Measurements from ENCODE around the gene TASL.
A peak's percentile ranks its signal among the peaks of the same experiment; 100 is the strongest.
"Not testable (repeated sequence)": the region's sequence is repeated elsewhere in the genome, so short reads cannot be mapped to it uniquely, and the experiment has no call there.

Gene TASL, protein sequence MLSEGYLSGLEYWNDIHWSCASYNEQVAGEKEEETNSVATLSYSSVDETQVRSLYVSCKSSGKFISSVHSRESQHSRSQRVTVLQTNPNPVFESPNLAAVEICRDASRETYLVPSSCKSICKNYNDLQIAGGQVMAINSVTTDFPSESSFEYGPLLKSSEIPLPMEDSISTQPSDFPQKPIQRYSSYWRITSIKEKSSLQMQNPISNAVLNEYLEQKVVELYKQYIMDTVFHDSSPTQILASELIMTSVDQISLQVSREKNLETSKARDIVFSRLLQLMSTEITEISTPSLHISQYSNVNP

GRCh38 chrX:30577362-30577991, at the start of gene TASL:
Gene TASL (minus strand): TSS chrX:30577766. CDS start chrX:30560355, 17,411 bp downstream.
- in situ Hi-C loops (cut with HindIII; ENCODE audit: low pct_unique_long_range_greater_than_20kb, low sequenced_read_pairs): no loop called here
- DNase-seq (ENCODE audit: low read depth in 1 of 2, low spot score in 1 of 2): no peak

GRCh38 chrX:30626402-30626801, 48.8 kb upstream of the TASL start:
- no peak for TF ChIP-seq JUND (IDR thresholded peaks at IDR 0.05; ENCODE audit: low read depth)
- no peak for DNase-seq (ENCODE audit: low read depth in 1 of 2, low spot score in 1 of 2)
- in situ Hi-C loops (cut with HindIII; ENCODE audit: low pct_unique_long_range_greater_than_20kb, low sequenced_read_pairs): no loop called here

More at GRCh38 chrX:30577362-30577991, at the start of gene TASL:
- TF ChIP-seq JUND (IDR thresholded peaks at IDR 0.05; ENCODE audit: low read depth): no peak

DNA sequence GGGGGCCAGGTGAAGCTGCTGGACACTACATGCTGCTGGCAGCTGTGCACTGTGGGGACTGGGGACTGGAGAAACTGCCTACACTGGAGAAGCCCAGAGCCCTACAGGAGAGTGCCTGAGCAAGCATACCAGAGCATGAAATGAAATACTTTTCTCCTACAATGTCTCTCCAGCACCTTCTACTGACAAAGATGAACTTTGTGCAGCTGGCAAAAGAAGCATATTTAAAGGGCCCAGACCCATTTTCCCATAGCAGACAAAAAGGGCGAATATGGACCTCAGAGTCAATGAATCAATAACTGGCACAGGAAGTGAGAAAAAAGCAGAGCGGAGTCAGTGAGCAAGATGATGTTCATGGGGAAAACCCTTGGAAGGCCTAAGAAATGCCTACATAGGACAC, 44.8 kb upstream of the TASL start:
- no peak for DNase-seq (ENCODE audit: low read depth in 1 of 2, low spot score in 1 of 2)
- no peak for TF ChIP-seq JUND (IDR thresholded peaks at IDR 0.05; ENCODE audit: low read depth)
- in situ Hi-C loops (cut with HindIII; ENCODE audit: low pct_unique_long_range_greater_than_20kb, low sequenced_read_pairs): no loop called here

- TF ChIP-seq JUND (IDR thresholded peaks at IDR 0.05; ENCODE audit: low read depth): no peak
- in situ Hi-C loops (cut with HindIII; ENCODE audit: low pct_unique_long_range_greater_than_20kb, low sequenced_read_pairs): no loop called here
- peak in 1 of 2 experiments; percentile 7 for DNase-seq (ENCODE audit: low read depth in 1 of 2, low spot score in 1 of 2)
Measured at GRCh38 chrX:30620980-30621618, 43.5 kb upstream of the TASL start.

DNA sequence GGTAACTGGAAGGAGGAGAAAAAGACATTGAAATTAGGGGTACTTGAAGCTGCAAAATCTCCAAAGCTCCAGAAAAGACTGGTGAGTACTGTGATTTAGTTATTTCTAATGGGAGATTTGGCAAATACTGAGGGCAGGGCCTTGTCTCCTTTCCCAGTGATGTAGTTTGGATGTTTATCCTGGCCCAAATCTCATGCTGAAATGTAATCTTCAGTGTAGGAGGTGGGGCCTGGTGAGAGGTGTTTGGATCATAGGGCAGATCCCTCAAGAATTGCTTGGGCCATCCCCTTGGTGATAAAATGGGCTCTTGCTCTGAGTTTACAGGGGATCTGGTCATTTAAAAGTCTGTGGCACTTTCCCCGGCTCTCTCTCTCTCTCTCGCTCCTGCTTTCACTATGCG, 42.6 kb upstream of the TASL start:
- in situ Hi-C loops (cut with HindIII; ENCODE audit: low pct_unique_long_range_greater_than_20kb, low sequenced_read_pairs): no loop called here
- TF ChIP-seq JUND (IDR thresholded peaks at IDR 0.05; ENCODE audit: low read depth): no peak
- DNase-seq (ENCODE audit: low read depth in 1 of 2, low spot score in 1 of 2): no peak

DNA sequence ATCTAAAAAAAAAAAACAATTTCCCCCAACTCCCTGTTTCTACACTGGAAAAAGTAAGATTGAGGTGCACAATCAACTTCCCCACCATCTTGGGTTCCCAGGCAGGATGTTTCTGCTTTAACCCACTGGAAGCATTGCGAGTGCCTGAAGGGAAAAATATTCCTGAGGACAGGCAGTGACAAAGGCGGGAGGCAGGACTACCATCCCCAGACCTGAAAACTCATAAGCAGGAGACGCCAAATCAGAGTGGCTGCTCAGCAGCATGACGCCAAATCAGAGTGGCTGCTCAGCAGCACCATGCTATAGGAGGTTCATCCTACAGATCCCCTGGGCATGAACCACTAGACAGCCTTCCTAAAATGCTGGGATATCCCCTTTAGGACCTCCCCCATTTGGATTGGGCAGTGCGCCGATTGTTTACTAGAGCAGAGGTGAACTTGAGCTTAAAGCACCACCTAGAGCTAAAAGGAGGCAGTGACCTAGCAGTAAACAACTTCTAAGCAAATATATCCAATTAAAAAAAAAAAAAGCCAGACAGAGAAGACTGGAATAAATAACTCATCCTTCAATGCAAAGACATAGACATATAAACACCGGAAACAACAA, 40.7 kb upstream of the TASL start:
- DNase-seq (ENCODE audit: low read depth in 1 of 2, low spot score in 1 of 2): peak in 1 of 2 experiments; percentile 53
- in situ Hi-C loops (cut with HindIII; ENCODE audit: low pct_unique_long_range_greater_than_20kb, low sequenced_read_pairs): no loop called here
- TF ChIP-seq JUND (IDR thresholded peaks at IDR 0.05; ENCODE audit: low read depth): no peak

DNA sequence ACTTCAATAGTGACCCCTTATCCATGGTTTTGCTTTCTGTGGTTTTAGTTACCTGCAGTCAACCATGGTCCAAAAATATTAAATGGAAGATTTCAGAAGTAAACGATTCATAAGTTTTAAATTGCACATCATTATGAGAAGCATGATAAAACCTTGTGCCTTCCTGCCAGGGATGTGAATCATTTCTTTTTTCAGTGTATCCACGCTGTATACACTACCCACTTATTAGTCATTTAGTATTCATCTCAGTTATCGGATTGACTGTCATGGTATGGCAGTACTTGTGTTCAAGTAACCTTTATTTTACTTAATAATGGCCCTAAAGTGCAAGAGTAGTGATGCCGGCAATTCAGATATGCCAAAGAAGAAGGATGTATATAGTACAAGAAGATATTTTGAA, 37.7 kb upstream of the TASL start:
- no peak for DNase-seq (ENCODE audit: low read depth in 1 of 2, low spot score in 1 of 2)
- TF ChIP-seq JUND (IDR thresholded peaks at IDR 0.05; ENCODE audit: low read depth): no peak
- in situ Hi-C loops (cut with HindIII; ENCODE audit: low pct_unique_long_range_greater_than_20kb, low sequenced_read_pairs): no loop called here

- in situ Hi-C loops (cut with HindIII; ENCODE audit: low pct_unique_long_range_greater_than_20kb, low sequenced_read_pairs): no loop called here
- no peak for TF ChIP-seq JUND (IDR thresholded peaks at IDR 0.05; ENCODE audit: low read depth)
- DNase-seq (ENCODE audit: low read depth in 1 of 2, low spot score in 1 of 2): no peak
Measured at GRCh38 chrX:30613721-30614120, 36.2 kb upstream of the TASL start.

DNA sequence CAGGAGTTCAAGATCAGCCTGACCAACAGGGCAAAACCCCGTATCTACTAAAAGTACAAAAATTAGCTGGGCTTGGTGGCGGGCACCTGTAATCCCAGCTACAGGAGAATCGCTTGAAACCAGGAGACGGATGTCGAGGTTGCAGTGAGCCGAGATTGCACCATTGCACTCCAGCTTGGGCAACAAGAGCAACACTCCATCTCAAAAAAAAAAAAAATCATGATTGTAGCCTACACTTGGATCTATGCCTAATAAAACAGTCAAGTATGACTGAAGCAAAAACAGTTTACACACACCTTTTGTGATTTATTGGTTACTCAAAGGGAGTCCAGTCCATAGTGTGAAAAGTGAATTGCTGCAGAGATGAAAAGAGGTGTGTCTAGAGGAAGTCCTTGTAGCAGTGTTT, 34.7 kb upstream of the TASL start:
- TF ChIP-seq JUND (IDR thresholded peaks at IDR 0.05; ENCODE audit: low read depth): no peak
- DNase-seq (ENCODE audit: low read depth in 1 of 2, low spot score in 1 of 2): no peak
- in situ Hi-C loops (cut with HindIII; ENCODE audit: low pct_unique_long_range_greater_than_20kb, low sequenced_read_pairs): no loop called here

DNA sequence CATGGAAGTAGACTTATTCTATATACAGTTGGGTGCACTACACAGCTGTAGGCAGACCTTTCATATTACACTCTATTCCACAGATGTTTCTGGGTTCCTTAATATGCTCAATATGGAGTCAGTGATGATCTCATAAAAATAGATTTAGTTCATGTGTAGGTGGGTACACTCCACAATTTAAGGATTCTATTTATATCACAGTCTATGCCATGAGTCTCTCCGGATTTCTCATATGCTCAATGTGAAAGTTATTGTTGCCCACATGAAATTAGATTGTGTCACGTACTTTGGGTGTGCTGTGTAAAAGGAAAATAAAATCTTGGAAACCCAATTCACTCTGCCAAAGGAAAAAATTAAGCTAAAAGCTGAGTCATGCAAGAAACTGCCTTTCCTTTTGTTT, 32.5 kb upstream of the TASL start:
- in situ Hi-C loops (cut with HindIII; ENCODE audit: low pct_unique_long_range_greater_than_20kb, low sequenced_read_pairs): no loop called here
- no peak for TF ChIP-seq JUND (IDR thresholded peaks at IDR 0.05; ENCODE audit: low read depth)
- DNase-seq (ENCODE audit: low read depth in 1 of 2, low spot score in 1 of 2): no peak

DNA sequence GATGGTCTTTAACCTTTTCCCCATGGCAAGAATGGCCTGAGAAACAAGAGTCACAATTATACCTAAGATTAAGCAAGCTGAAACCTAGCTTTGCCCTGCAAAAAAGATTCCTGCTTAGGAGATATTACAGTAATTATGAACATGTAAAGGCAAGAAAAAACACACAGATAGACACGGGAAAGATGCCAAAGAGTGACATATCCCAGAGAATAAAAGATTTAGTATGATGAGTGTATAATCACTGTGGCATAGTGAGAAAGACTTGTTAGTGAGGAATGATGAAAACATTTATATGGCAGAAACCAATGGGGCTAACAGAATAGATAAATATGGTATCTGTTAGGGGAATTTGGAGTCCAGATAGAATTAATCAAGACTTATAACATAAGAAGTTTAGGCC, 29.6 kb upstream of the TASL start:
- in situ Hi-C loops (cut with HindIII; ENCODE audit: low pct_unique_long_range_greater_than_20kb, low sequenced_read_pairs): no loop called here
- no peak for DNase-seq (ENCODE audit: low read depth in 1 of 2, low spot score in 1 of 2)

GRCh38 chrX:30600269-30601176, 23.0 kb upstream of the TASL start:
- DNase-seq (ENCODE audit: low read depth in 1 of 2, low spot score in 1 of 2); in situ Hi-C loops (cut with HindIII; ENCODE audit: low pct_unique_long_range_greater_than_20kb, low sequenced_read_pairs): not testable (repeated sequence)

More for the DNA sequence above, 29.6 kb upstream of the TASL start:
- TF ChIP-seq JUND (IDR thresholded peaks at IDR 0.05; ENCODE audit: low read depth): no peak
